ENCODE results near the gene AACS. TPM values are rescaled to one million over a fixed set of nuclear protein-coding genes. Genes with fewer than 3 reads are reported as not detected.

Gene AACS
- total RNA-seq, 1 experiment from 2014 or later, result 54.0 TPM

GRCh38 chr12:125021096-125021495 is 44.1 kb upstream of the AACS start:
- Mint-ChIP-seq H3K36me3 (peaks cover 30% of the 10 kb centered on the region), H3K27me3 (ENCODE audit: low read depth) (no peaks in the 10 kb centered on the region), H3K4me3 (no peak overlapping the region), H3K27ac (no peak overlapping the region), H3K4me1 (no peaks in the 10 kb centered on the region), H3K9me3 (peaks cover 7% of the 10 kb centered on the region)
- POLR2A ChIA-PET, result no interaction called here
- no peak for ATAC-seq
- CTCF ChIA-PET, result no interaction called here
- no peak for TF ChIP-seq TEAD1 (CRISPR knock-in tag; IDR thresholded peaks at IDR 0.05)
- no peak for DNase-seq (ENCODE audit: low spot score)

DNA sequence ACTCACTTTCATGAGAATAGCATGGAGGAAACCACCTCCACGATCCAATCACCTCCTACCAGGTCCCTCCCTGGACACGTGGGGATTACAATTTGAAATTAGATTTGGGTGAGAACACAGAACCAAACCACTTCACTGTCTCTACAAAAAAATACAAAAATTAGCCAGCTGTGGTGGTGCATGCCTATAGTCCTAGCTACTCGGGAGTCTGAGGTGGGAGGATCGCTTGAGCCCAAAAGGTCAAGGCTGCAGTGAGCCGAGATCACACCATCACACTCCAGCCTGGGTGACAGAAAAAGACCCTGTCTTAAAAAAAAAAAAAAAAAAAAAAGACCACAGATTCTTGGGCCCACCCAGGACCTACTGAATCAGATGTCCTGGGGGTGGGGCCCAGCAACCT is 43.5 kb upstream of the AACS start:
- no peak overlapping the region for H3K4me3 Mint-ChIP-seq
- H3K27me3 Mint-ChIP-seq (ENCODE audit: low read depth), result no peaks in the 10 kb centered on the region
- no peak for ATAC-seq

More for the DNA sequence above, 43.5 kb upstream of the AACS start:
- peaks cover 7% of the 10 kb centered on the region for H3K9me3 Mint-ChIP-seq
- H3K27ac Mint-ChIP-seq, result no peak overlapping the region
- CTCF ChIA-PET, result no interaction called here
- TF ChIP-seq ZNF416 (CRISPR knock-in tag; IDR thresholded peaks at IDR 0.05) (no peak), ZNF317 (CRISPR knock-in tag; IDR thresholded peaks at IDR 0.05; ENCODE audit: borderline replicate concordance, low read depth) (no peak), MLX (CRISPR knock-in tag; IDR thresholded peaks at IDR 0.05) (no peak), GRHL2 (CRISPR knock-in tag; IDR thresholded peaks at IDR 0.05; ENCODE audit: insufficient replicate concordance, severe bottlenecking) (no peak), NR1H2 (CRISPR knock-in tag; IDR thresholded peaks at IDR 0.05) (no peak), ETV6 (CRISPR knock-in tag; IDR thresholded peaks at IDR 0.05) (no peak), EMX1 (CRISPR knock-in tag; IDR thresholded peaks at IDR 0.05) (no peak), ATF1 (CRISPR knock-in tag; IDR thresholded peaks at IDR 0.05) (no peak), CDX4 (CRISPR knock-in tag; IDR thresholded peaks at IDR 0.05; ENCODE audit: borderline replicate concordance) (no peak), PREB (CRISPR knock-in tag; IDR thresholded peaks at IDR 0.05; ENCODE audit: borderline replicate concordance) (no peak), ZBTB21 (CRISPR knock-in tag; IDR thresholded peaks at IDR 0.05; ENCODE audit: borderline replicate concordance) (no peak)
- TF ChIP-seq, protein P1, sequence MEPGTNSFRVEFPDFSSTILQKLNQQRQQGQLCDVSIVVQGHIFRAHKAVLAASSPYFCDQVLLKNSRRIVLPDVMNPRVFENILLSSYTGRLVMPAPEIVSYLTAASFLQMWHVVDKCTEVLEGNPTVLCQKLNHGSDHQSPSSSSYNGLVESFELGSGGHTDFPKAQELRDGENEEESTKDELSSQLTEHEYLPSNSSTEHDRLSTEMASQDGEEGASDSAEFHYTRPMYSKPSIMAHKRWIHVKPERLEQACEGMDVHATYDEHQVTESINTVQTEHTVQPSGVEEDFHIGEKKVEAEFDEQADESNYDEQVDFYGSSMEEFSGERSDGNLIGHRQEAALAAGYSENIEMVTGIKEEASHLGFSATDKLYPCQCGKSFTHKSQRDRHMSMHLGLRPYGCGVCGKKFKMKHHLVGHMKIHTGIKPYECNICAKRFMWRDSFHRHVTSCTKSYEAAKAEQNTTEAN (CRISPR knock-in tag; IDR thresholded peaks at IDR 0.05), result no peak
- TF ChIP-seq, protein P2, sequence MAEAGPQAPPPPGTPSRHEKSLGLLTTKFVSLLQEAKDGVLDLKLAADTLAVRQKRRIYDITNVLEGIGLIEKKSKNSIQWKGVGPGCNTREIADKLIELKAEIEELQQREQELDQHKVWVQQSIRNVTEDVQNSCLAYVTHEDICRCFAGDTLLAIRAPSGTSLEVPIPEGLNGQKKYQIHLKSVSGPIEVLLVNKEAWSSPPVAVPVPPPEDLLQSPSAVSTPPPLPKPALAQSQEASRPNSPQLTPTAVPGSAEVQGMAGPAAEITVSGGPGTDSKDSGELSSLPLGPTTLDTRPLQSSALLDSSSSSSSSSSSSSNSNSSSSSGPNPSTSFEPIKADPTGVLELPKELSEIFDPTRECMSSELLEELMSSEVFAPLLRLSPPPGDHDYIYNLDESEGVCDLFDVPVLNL (CRISPR knock-in tag; IDR thresholded peaks at IDR 0.05; ENCODE audit: borderline replicate concordance, low read depth), result no peak
- TF ChIP-seq, protein P3, sequence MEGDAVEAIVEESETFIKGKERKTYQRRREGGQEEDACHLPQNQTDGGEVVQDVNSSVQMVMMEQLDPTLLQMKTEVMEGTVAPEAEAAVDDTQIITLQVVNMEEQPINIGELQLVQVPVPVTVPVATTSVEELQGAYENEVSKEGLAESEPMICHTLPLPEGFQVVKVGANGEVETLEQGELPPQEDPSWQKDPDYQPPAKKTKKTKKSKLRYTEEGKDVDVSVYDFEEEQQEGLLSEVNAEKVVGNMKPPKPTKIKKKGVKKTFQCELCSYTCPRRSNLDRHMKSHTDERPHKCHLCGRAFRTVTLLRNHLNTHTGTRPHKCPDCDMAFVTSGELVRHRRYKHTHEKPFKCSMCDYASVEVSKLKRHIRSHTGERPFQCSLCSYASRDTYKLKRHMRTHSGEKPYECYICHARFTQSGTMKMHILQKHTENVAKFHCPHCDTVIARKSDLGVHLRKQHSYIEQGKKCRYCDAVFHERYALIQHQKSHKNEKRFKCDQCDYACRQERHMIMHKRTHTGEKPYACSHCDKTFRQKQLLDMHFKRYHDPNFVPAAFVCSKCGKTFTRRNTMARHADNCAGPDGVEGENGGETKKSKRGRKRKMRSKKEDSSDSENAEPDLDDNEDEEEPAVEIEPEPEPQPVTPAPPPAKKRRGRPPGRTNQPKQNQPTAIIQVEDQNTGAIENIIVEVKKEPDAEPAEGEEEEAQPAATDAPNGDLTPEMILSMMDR (IDR thresholded peaks at IDR 0.05), result no peak
- TF ChIP-seq, protein P4, sequence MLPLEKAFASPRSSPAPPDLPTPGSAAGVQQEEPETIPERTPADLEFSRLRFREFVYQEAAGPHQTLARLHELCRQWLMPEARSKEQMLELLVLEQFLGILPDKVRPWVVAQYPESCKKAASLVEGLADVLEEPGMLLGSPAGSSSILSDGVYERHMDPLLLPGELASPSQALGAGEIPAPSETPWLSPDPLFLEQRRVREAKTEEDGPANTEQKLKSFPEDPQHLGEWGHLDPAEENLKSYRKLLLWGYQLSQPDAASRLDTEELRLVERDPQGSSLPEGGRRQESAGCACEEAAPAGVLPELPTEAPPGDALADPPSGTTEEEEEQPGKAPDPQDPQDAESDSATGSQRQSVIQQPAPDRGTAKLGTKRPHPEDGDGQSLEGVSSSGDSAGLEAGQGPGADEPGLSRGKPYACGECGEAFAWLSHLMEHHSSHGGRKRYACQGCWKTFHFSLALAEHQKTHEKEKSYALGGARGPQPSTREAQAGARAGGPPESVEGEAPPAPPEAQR (CRISPR knock-in tag; IDR thresholded peaks at IDR 0.05), result no peak
- POLR2A ChIA-PET, result no interaction called here
- no peaks in the 10 kb centered on the region for H3K4me1 Mint-ChIP-seq
- peaks cover 29% of the 10 kb centered on the region for H3K36me3 Mint-ChIP-seq
- no peak for DNase-seq (ENCODE audit: low spot score)

All from WTC11 (cell line).